Transverse colon (tissue), 4 donors: ENCODE data around the gene CACNA1S. TPM values are rescaled to one million over a fixed set of nuclear protein-coding genes. Genes with fewer than 3 reads are reported as not detected.

ENCODE experiments used
- DNase-seq: peaks from one replicate; pipeline ENCODE4 v3.0.0-alpha.2; 2019
- H3K27ac ChIP-seq, 4 donors: fragments of 200-600 bp; sonication (generic); 2 replicates each; pipeline ENCODE4 v1.5.1; 2016 to 2018; ENCODE audit warnings: inconsistent platforms in 4 of 4
- H3K27me3 ChIP-seq: fragments of 200-600 bp; sonication (generic); 2 replicates; pipeline ENCODE4 v1.5.1; 2017; ENCODE audit warnings: inconsistent platforms
- H3K36me3 ChIP-seq, 4 donors: fragments of 200-600 bp; sonication (generic); 2 replicates each; pipeline ENCODE4 v1.5.1; 2017 to 2019; ENCODE audit warnings: inconsistent platforms in 4 of 4
- H3K4me1 ChIP-seq, 4 donors: fragments of 200-600 bp; sonication (generic); 2 replicates each; pipeline ENCODE4 v1.5.1; 2017 to 2020; ENCODE audit warnings: inconsistent platforms in 4 of 4
- H3K4me3 ChIP-seq, 4 donors: fragments of 200-600 bp; sonication (generic); 1 replicate in 1 of 4; 2 replicates in 3 of 4; pipeline versions ENCODE4 v1.5.1 to v1.6.1; 2017 to 2019; ENCODE audit warnings: inconsistent platforms in 4 of 4
- H3K9me3 ChIP-seq, 2 donors: fragments of 200-600 bp; sonication (generic); 2 replicates each; pipeline ENCODE4 v1.5.1; 2017 to 2019; ENCODE audit warnings: inconsistent platforms in 2 of 2
- EP300 ChIP-seq: sonication (generic); formaldehyde crosslinking; IDR thresholded peaks from one replicate; pipeline ENCODE4 v1.6.1; 2017; ENCODE audit warnings: antibody characterized with exemption, low read depth
- POLR2A ChIP-seq: fragments of 450-650 bp; IDR thresholded peaks from one replicate; pipeline ENCODE4 v1.6.1; 2016; ENCODE audit warnings: antibody characterized with exemption, mild to moderate bottlenecking, moderate library complexity
- POLR2AphosphoS5 ChIP-seq, 3 donors: sonication (generic); formaldehyde crosslinking; IDR thresholded peaks; one replicate each; pipeline ENCODE4 v1.6.1; 2016; ENCODE audit warnings: antibody characterized with exemption in 3 of 3
- WGBS, 2 donors: methylation state at CpG; one replicate each; pipeline ENCODE4 v1.1.5; 2018; ENCODE audit warnings: low coverage in 1 of 2; 5-methylcytosine and 5-hydroxymethylcytosine counted together
- in situ Hi-C, 4 donors: fragments of 200-750 bp; cut with MboI; loops; one replicate each; pipeline versions ENCODE4 v1.15.0 to v1.15.1; 2017; ENCODE audit warnings: low sequenced_read_pairs in 3 of 4, low pct_ligation_motif_present in 1 of 4, low pct_unique_long_range_greater_than_20kb in 1 of 4
- intact Hi-C: fragments of 100-400 bp; cut with DNase I; formaldehyde crosslinking; loops from one replicate; pipeline ENCODE4 v1.15.1; 2023; ENCODE audit warnings: low total_unique reads
- total RNA-seq, 4 donors: library from RNA; depleted of rRNA; stranded (reverse); fragments of >200 nt; gene quantifications; one replicate each; pipeline ENCODE4 v1.1.0, GENCODE V29; 2016
- TF ChIP-seq, protein P1 (sequence below), 5 experiments: fragments of 200-600 bp in 3 of 5; fragments of 450-650 bp in 2 of 5; sonication (generic) in 3 of 5; IDR thresholded peaks; 1 replicate in 2 of 5; 2 replicates in 3 of 5; pipeline ENCODE4 v1.5.1; 2016 to 2017; ENCODE audit warnings: antibody characterized with exemption in 5 of 5, inconsistent platforms in 3 of 5, mild to moderate bottlenecking in 2 of 5, moderate library complexity in 1 of 5

CACNA1S gene
- total RNA-seq, 4 donors from 2014 or later = not detected

DNA sequence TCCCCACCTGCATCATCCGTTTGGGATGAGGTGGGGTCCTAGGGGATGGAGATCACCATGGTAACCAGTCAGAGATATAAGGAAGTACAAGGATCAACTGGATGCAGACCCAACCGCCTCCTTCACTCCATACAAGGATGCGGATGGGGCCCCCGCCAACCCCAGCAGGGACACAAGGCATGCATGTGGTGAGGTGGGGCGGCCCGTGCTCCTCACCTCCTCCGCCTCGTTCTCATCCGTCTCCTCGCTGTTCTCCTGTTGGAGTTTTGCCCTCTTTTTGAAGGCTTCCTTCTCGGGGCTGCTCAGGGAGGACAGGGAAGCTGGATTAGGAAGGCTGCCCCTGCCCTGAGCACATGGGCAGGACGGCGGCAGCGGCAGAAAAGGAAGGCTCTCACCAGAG is 112.6 kb downstream of the CACNA1S start:
- no peaks in the 10 kb centered on the region for H3K36me3 ChIP-seq
- 92% methylated on average over 14 of the region's 14 CpGs; no CpG with 5 or more reads in 1 of the 2 donors for WGBS, 2 donors
- H3K9me3 ChIP-seq = no peaks in the 10 kb centered on the region

DNA sequence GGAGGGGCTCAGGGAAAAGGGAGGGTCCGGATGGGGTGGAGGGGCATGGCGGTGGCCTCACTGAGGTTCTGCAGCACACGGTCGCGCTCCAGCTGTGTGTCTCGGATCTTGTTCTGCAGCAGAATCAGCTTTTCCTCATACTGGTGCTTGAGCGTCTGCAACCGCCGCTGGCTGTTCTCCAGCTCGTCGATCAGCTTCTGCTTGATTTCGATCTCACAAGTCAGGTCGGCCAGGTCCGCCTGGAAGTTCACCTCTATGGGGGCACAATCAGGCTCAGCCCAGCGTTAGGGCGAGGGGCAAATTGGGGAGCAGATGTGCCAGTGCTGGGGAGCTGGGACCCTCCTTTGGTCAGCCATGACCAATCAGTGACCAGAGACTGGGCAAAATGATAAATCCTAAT is 113.9 kb downstream of the CACNA1S start:
- Histone ChIP-seq H3K9me3 (no peaks in the 10 kb centered on the region), H3K4me1 (peaks cover 0 to 6% (median 3%) of the 10 kb centered on the region in 4 donors), H3K36me3 (no peaks in the 10 kb centered on the region), H3K27ac (no peak overlapping the region), H3K4me3 (no peak overlapping the region), H3K27me3 (no peaks in the 10 kb centered on the region)
- intact Hi-C loops = no loop called here
- TF ChIP-seq POLR2AphosphoS5 (IDR thresholded peaks at IDR 0.05) = no peak
- TF ChIP-seq, protein P1, sequence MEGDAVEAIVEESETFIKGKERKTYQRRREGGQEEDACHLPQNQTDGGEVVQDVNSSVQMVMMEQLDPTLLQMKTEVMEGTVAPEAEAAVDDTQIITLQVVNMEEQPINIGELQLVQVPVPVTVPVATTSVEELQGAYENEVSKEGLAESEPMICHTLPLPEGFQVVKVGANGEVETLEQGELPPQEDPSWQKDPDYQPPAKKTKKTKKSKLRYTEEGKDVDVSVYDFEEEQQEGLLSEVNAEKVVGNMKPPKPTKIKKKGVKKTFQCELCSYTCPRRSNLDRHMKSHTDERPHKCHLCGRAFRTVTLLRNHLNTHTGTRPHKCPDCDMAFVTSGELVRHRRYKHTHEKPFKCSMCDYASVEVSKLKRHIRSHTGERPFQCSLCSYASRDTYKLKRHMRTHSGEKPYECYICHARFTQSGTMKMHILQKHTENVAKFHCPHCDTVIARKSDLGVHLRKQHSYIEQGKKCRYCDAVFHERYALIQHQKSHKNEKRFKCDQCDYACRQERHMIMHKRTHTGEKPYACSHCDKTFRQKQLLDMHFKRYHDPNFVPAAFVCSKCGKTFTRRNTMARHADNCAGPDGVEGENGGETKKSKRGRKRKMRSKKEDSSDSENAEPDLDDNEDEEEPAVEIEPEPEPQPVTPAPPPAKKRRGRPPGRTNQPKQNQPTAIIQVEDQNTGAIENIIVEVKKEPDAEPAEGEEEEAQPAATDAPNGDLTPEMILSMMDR (IDR thresholded peaks at IDR 0.05) = no peak
- TF ChIP-seq EP300 = no peak
- no peak for TF ChIP-seq POLR2A
- in situ Hi-C loops = loop anchor here in 1 of 4 donors (25.0 kb wide), 1 partner anchor 114 kb away; the partner anchor contains the start of gene CACNA1S
- DNase-seq = no peak
- WGBS, 2 donors = 92 to 100% methylated on average over 2 to 16 of the region's 16 CpGs

More for the DNA sequence above, 112.6 kb downstream of the CACNA1S start:
- Histone ChIP-seq H3K4me3 (no peak overlapping the region), H3K27me3 (no peaks in the 10 kb centered on the region), H3K27ac (no peak overlapping the region), H3K4me1 (peaks cover 0 to 4% (median 2%) of the 10 kb centered on the region in 4 donors)
- intact Hi-C loops (no loop called here), in situ Hi-C loops (loop anchor here in 1 of 4 donors (25.0 kb wide), 1 partner anchor 113 kb away; the partner anchor contains the start of gene CACNA1S)
- TF ChIP-seq, protein P1 (IDR thresholded peaks at IDR 0.05) = no peak
- TF ChIP-seq EP300 (no peak), POLR2A (no peak), POLR2AphosphoS5 (IDR thresholded peaks at IDR 0.05) (no peak)
- DNase-seq = no peak

DNA sequence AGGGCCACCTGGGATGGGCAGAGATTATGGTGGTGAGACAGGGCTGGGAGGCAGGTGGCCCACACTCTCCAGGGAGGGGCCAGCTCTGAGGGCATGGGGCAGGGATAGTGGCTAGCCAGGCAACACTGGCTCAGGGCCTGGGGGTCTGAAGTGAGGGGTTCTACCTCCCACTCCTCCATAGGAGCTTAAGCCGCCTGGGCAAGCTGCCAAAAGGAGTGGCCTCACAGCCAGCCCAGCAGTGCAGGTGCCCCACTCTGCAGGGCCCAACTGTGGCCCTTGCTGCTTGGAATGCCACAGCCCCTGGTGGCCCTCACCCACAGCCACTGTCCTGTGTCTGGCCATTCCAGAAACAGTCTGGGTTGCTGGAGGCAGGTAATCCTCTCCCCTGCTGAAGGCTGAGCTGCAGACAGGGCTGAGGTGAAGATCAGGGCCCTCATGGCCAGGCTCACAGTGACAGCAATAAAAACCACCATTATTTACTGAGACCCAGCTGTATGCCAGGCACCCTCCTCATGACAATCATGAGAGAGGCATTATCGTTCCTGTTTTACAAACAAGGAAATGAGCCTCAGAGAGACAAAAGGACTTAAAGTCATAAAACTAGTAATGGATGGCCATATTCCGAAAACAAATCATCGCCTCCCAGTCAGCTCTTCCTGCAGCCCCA is 119.7 kb downstream of the CACNA1S start:
- Histone ChIP-seq H3K27me3 (no peaks in the 10 kb centered on the region), H3K36me3 (no peaks in the 10 kb centered on the region), H3K9me3 (no peaks in the 10 kb centered on the region), H3K27ac (no peak overlapping the region), H3K4me3 (no peak overlapping the region), H3K4me1 (peaks cover 0 to 12% (median 8%) of the 10 kb centered on the region in 4 donors)
- WGBS, 2 donors = 49% methylated on average over 4 of the region's 4 CpGs; no CpG with 5 or more reads in 1 of the 2 donors
- in situ Hi-C loops (loop anchor here in 1 of 4 donors (25.0 kb wide), 1 partner anchor 120 kb away; the partner anchor contains the start of gene CACNA1S), intact Hi-C loops (no loop called here)
- TF ChIP-seq POLR2A = no peak
- no peak for TF ChIP-seq POLR2AphosphoS5 (IDR thresholded peaks at IDR 0.05)
- no peak for TF ChIP-seq EP300
- DNase-seq = no peak

DNA sequence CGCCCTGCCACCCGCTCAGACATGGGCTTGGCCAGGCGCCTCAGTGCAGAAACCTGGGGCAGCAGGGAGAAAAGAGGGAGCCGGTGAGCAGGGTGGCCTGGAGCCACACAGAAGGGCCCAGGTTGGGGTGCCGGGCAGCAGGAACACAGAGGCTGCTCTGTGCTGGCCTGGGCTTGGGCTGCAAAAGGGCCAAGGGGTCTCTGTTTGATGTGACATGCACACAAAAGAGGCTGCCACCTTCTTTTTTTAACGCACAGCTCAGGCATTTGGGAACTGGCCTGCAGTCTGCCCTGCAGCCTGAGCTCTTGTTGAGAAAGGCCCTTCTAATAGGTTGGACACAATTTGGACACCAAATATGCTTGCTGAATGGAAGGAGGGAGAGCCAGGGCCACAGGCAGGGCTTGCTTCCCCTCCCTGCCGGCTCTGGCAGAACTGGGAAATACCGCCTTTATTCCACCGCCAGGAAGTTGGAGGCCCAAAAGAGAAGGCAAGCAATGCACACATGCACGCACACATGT is 121.1 kb downstream of the CACNA1S start:
- no peak for TF ChIP-seq EP300
- no peak for TF ChIP-seq POLR2A
- TF ChIP-seq, protein P1 (IDR thresholded peaks at IDR 0.05) = no peak
- TF ChIP-seq POLR2AphosphoS5 (IDR thresholded peaks at IDR 0.05) = no peak
- H3K4me1 ChIP-seq = peaks cover 0 to 12% (median 8%) of the 10 kb centered on the region in 4 donors
- H3K36me3 ChIP-seq = no peaks in the 10 kb centered on the region
- no peak overlapping the region for H3K27ac ChIP-seq
- no peaks in the 10 kb centered on the region for H3K27me3 ChIP-seq
- WGBS, 2 donors = 90% methylated on average over 10 of the region's 10 CpGs; no CpG with 5 or more reads in 1 of the 2 donors
- DNase-seq = no peak
- no peaks in the 10 kb centered on the region for H3K9me3 ChIP-seq
- in situ Hi-C loops (loop anchor here in 1 of 4 donors (25.0 kb wide), 1 partner anchor 121 kb away; the partner anchor contains the start of gene CACNA1S), intact Hi-C loops (no loop called here)
- H3K4me3 ChIP-seq = no peak overlapping the region
